HG02981 (cell line): ENCODE measurements around the gene LIN7A.

ENCODE experiments used
- ATAC-seq: cut with Tn5 transposase; IDR thresholded peaks from one replicate; pipeline ENCODE4 v1.9.1; 2021; ENCODE audit warnings: mild to moderate bottlenecking, moderate library complexity; ENCODE audit not compliant: unreplicated experiment

LIN7A gene, protein sequence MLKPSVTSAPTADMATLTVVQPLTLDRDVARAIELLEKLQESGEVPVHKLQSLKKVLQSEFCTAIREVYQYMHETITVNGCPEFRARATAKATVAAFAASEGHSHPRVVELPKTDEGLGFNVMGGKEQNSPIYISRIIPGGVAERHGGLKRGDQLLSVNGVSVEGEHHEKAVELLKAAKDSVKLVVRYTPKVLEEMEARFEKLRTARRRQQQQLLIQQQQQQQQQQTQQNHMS

DNA sequence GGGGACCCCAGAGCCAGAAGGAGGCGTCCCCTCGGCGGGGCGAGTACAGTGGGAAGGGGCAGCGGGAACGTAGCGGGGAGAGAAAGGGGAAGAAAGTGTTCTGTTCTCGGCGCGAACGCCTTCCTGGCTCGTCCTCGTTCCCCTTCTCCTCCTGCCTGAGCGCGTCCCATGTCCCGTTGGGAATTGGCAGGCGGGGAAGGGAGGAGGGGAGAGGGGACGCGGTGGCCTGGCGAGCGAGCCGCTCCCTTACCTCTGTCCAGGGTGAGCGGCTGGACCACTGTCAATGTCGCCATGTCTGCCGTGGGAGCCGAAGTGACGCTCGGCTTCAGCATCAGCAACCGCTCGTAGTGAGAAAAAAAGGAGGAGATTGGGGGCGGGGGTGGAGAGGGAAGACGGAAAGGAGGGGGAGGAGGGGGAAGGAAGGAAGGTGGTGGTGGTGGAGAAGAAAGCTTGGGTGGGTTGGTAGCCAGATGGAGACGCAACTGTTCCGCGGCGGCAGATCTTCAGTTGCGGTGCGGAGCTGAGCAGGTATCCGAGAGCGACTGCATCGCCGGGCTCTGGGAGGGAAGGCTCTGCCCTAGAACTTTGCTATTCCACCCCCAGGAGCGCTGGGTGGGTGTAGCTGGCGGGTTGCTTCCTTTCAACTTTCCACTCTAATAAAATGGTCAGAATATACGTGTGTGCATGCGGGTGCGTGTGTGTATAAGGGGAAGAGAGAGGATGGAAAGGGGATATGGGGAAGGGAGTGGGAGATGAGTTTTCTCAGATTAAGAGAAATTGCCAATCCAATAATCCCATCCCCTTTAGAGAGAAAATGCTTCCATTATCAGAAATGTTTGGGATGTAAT lies at the start of gene LIN7A:
Gene LIN7A (minus strand): TSS at position 544 of the 848 bp plus-strand sequence. CDS start 212 bp downstream, at position 332.
- ATAC-seq = peak; percentile 12

DNA sequence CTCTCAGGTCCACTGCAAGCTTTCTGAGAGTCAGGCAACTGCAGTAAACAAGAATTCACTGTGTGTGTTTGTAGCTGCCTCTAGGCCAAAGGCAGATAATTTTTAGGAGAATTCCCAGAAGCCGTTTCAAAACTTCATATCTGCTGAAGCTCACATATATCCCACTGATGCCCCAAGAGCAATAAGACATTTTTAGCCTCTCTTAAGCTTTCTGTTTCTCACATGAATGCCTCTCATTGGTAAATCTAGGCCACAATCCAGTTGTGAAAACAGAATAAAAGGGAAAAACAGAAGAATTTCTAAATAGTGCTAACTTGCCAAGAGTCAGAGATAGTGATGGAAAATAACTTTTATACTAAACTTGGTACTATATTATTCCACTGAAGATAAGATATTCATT lies 48.5 kb upstream of the LIN7A start:
- ATAC-seq = no peak

DNA sequence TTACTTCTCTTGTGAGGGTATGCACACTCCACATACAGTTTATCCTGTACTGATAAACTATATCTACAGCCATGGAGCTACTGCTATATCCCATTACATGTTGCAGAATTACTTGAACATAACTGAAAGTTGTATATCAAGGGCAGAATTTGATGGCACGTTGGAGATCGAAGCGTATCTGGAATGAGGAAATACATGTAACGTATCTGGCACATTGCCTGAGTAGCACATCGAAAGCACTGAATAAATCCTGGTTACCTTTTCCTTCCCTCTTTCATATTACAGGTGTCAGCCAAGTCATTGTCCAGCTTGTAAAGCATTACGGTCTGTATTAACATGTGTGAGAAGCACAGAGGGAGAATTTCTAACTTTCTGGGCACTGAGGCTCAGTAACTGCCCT lies 42.1 kb upstream of the LIN7A start:
- ATAC-seq = no peak

DNA sequence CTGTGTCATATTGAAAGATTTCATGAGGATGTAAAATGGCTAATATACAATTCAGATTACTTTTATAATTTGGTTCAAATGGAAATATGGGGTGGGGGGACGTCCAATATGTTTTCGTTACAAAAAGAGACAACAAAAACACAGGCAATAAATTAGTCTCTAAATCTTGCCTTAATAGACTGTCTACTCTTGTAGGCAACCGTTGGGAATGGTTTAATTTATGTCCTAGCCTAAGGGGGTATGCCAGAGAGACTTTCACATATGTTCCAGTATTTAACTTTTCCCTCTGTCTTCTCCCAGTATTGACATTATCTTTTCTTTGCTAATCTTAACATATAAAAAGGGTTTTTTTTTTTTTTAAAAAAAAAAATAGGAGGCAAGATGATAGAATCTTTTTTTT lies 41.5 kb upstream of the LIN7A start:
- no peak for ATAC-seq

DNA sequence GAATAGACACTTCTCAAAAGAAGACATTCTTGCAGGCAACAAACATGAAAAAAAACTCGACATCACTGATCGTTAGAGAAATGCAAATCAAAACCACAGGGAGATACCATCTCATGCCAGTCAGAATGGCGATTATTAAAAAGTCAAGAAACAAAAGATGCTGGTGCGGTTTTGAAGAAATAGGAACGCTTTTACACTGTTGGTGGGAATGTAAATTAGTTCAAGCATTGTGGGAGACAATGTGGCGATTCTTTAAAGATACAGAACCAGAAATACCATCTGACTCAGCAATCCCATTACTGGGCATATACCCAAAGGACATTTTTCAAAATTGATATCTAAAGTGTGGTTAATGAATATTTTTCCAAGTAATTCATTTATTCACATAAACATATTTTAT lies 39.6 kb upstream of the LIN7A start:
- no peak for ATAC-seq

DNA sequence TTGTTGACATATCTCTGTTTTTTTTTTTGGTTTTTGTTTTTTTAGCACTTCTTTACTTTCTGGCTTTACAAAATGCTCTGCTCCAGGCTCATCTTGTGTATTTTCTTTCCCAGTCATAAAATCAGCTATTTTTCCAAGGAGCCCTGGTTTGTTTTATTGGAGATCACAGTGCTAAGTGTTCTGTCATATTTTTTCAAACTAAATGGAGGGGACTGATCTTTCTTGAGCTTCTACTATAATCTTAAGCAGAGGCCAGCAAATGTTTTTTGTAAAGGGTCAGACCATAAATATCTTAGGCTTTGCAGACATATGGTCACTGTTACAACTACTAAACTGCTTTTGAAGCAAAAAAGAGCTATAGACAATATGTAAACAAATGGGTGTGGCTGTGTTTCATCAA lies 30.6 kb upstream of the LIN7A start:
- no peak for ATAC-seq

DNA sequence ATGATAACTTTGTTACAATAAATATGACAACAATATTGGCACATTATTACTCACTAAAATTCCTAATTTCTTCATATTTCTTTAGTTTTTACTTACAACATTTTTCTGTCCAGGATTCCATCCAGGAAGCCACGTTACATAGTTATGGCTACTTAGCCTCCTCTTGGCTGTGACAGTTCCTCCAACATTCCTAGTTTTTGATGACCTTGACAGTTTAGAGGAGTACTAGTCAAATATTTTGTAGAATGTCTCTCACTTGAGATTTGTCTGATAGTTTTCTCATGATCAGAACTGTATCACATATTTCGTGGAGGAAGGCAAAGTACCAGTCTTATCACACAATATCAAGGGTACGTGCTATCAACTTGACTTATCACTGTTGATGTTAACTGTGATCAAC lies 29.8 kb upstream of the LIN7A start:
- no peak for ATAC-seq

DNA sequence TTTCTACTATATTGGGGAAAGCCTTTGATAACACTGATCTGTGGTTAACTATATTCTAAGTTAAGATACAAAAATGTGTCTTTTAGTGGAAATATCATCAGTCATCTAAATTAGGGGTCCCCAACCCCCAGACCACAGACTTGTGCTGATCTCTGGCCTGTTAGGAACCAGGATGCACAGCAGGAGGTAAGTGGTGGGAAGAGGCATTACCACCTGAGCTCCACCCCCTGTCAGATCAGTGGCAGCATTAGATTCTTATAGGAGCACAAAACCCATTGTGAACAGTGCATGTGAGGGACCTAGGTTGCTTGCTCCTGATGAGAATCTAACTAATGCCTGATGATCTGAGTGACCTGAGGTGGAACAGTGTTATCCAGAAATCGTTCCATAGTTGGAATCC lies 28.3 kb upstream of the LIN7A start:
- ATAC-seq = no peak

DNA sequence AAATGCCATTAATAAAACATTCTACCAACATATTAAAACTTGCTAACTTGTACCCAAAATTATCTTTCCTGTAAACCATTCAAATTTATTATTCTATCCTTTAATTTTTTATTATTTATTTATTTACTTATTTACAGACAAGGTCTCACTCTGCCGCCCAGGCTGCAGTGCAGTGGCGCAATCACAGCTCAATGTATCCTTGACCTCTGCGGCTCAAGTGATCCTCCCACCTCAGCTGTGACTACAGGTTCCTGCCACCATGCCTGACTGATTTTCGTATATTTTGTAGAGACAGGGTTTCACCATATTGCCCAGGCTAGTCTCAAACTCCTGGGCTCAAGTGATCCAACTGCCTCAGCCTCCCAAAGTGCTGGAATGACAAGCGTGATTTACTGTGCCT lies 20.4 kb upstream of the LIN7A start:
- no peak for ATAC-seq

DNA sequence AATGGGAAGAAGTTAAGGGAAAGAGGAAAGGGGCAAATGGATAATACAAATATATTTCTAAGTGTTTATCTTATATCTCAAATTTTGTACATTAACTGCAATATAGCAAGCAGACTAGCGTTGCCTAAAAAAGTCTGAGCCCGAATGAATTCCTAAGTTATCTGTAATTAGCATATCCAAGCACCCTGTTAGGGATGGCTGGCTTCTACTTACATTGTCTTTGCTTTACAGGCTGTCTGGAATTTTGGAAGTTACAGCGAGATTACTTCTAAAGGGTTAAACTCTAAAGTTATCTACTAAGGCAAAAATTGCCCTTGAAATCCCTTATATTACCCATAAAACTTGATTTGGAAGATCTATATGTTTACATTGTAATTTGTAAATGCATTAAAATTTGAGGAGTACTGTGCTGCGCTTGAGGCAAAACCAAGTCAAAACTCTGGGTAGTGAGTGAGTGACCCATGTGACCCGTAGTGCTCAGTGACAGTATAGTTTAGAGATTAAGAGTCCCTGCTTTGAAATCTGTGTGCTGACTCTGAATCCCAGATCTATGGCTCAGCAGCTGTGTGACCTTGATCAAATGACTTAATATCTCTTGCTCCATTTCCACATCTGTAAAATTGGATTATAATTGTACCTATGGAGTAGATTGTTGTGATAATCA lies 17.3 kb upstream of the LIN7A start:
- ATAC-seq = no peak

DNA sequence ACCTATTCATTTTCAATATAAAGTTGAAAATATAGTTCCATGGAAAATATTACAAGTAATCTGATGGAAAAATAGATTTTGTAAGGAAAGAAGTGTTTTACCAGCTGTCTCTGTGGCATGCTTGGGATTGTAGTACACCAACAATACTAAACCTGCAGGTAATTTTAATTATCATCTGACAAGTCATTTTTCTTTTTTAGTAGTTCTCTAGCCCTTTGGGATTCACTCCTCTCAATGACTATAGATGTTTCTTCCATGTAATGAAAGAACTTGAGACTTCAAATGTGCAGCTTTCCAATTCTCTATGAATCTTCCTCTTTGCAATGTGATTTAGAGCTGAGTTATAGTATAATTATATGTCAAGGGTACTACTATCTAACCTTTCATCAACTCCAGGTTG lies 14.7 kb upstream of the LIN7A start:
- ATAC-seq = no peak

DNA sequence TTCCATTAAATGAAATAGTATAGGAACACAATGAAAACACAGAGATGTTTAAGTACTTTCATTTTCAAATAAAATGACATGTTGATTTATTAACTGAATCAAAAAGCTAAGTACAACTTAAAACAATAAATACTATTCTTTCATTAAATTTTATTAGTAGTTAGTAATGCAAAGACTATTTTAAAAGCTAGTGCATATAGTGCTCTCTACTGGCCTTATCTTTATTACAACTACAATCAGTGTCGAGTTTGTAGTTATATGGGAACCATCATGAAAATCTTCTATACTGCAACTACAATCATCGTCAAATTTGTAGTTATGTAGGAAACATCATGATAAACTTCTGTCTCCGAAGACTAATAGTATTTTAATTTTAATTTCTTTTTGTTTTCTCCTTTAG lies 8.9 kb upstream of the LIN7A start:
- ATAC-seq = peak; percentile 48

DNA sequence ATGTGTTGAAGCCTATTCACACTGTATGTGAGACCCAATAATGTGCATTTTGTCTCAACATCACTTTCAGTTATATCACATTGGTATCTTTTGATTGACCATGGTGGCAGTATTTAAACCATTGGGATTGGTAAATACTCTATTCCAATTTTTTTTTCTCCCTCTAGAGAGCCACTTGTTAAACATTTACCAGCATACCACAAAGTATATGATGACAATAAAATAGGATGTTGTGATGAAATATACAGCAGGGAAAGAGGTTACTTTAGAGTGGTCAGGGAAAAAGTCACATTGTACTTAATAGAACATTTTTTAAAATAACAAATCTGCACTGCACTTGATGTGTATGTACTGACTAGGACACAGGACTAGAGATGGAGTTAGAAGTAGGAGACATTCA lies 5.6 kb upstream of the LIN7A start:
- no peak for ATAC-seq

DNA sequence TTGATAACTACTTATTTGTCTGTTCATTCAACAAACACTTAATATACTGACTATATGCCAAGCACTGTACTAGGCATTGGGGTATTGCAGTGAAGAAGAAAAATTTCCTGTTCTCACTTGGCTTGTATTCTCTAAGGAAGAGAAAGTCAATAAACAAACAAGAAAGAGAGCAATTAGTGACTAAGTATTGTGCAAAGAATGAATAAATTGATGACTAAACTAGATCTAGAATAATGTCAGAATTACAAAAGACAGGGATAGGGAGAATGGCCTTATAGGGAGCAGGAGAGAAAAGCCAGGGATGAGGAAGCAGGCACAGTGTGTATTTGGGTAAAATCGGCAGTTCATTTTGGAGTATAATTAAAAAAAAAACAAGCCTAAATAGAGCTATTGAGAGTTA lies 4.2 kb upstream of the LIN7A start:
- no peak for ATAC-seq

DNA sequence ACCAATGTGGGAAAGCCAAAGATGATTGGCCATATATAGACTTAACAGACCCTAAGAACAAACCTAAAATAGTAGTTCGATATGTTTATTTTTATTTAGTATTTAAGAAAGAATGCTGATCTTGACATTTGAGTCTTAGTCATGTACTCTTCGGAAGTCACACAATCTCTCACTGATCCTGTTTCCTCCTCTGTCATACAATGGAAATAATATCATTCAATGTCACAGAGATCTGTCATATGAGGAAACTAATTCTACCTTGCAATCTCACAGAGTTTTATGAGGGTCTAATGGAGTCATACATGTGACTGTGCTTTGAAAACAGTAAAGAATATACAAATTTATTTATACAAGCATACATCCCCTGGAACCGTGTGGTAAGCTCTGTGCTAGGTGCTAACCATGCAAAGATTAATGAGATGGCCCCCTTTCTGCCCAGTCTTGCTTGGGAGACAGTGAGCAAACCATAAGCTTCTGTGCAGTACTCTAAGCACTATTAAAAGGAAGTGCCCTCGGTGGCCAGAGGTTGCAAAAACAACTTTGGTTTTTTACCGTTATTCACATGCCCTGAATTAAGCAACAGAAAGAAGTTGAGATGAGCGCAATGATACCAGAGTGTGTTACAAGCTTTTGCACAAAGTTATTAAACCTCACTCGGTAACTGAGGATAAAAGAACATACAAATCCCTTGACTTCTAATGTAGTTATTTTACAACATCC lies 1.7 kb upstream of the LIN7A start:
- no peak for ATAC-seq

DNA sequence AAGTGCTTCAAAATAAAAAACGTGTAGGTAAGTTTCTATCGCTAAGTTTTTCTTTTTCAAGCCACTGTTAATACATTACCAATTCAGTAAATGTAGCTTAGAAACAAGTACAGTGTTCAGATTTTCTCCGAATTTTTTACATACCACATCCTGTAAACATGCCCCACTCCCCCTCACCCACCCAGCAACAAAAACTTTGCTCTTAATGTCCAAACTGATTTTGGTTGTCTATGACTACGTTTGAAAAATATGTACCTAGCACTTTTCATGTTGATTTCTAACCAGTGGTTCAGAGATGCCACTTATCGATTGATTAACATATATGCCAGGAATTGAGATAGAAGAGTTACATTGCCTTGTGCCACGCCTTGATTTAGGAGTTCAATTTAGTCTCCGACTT lies 663 bp upstream of the LIN7A start:
- ATAC-seq = peak; percentile 34

DNA sequence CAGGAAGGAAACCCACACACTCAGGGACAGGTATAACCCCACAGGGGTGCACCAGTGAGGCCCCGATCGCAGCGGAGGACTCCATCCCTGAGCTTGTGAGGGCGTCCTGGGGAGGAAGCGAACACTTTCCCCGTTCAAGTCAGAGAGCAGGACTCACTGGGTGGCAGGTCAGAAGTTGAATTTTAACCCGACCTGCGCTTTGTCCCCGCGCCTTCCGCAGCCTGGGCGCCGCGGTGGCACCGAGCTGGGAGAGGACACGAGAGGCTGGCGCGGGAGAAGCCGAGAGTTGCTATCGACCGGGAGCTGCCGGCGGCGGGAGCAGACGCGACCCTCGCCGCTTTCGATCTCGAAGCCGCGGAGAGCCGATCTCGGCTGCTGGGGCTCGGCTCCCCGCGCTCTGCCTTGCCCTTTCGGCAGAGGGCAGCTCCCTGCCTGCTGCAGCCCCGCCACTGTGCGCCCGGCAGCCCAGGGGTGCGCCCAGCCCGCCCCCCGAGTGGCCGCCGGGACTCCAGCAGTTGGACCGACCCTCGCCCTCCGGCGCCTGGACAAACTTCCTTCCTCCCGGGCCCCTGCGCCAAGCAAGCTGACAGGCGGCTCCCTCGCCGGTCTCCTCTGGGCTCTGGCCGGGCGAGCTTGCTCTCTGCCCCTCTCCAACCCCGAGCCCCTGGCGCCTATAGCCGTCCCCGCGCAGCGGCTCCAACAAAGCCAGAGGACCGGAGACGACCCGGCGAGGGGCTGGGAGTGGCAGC lies 918 bp downstream of the LIN7A start:
- ATAC-seq = peak; percentile 42

DNA sequence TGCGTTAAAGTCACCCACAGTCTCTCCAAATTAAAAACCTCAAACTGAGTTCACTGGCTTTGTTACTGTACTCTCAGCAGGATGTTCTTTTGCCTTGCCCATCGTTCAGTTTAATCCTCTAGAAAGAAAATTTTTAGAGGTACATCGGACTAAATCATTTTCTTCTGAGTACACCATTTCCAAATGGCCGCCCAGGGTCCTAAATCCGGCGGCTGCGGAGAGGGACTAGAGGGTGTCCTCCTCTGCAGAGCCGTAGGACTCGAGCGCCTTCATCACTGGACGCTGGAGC lies 1.4 kb downstream of the LIN7A start:
- no peak for ATAC-seq

DNA sequence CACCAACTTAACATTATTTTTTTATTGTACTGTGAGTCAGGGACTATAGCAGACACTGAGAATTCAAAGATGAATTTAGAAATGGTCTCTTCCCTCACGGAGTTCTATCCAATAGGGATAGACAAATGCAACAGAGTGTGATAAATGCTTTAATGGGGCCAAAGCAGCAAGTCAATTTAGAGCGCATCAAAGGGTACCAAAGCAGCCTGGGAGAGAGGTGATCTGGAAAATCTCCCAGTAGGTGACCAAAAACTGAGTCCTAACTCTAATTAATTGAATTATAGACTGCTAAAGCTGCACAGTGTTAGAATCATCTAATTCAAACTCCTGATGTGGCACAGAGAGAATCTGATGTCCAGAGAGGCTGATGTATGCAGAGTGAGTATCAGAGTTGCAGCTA lies 2.6 kb downstream of the LIN7A start:
- no peak for ATAC-seq

DNA sequence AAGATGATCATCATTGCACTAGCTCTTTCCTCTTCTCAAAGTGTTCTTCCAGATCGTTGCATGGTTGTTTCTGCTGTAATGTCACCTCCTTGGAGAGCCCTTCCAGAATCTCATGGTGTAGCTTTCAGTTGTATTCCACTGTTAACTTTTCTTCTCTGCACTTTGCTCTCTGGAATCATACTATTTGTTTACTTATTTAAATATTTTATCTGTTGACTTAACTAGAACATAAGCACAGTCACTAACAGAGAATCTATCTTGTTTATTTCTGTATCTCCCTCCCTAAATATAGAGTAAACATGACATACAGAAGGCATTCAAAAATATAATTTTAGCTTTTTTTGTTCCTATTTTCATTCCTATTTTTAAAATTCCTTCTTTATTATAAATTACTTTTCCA lies 11.8 kb downstream of the LIN7A start:
- no peak for ATAC-seq

DNA sequence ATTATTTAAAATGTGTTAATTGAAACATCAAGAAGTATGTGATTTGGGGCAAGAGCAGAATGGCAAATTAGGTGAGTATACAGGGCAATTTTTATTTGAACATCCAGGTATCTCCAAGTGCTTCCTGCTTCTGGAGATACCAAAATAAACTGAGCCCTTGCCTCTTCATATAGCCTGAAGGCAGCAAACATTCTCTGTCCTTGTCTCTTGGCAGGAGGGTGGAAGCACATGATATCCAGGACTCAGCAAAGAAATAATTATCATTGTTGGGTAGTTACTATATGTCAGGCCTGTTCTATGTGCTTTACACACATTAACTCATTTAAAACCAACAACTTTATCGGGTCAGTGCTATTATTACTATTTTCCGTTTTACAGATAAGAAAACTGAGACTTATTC lies 12.5 kb downstream of the LIN7A start:
- no peak for ATAC-seq
